GM23338 (cell line): ENCODE data around the gene BRAF. TPM values are rescaled to one million over a fixed set of nuclear protein-coding genes. Genes with fewer than 3 reads are reported as not detected.
A peak's percentile ranks its signal among the peaks of the same experiment; 100 is the strongest.

Experiments used
- ATAC-seq: fragments of 200-7000 bp; cut with Tn5 transposase; 3 replicates; pipeline ENCODE4 v1.9.1; 2020
- DNase-seq: peaks from one replicate; pipeline ENCODE4 v3.0.0-alpha.2; 2015; ENCODE audit warnings: low spot score
- H2AFZ ChIP-seq: fragments of 200-600 bp; sonication (generic); 2 replicates; pipeline ENCODE4 v1.8.0; 2016; ENCODE audit warnings: antibody characterized with exemption, mild to moderate bottlenecking, moderate library complexity
- H3F3A ChIP-seq: fragments of 200-600 bp; sonication (generic); replicated peaks from 2 replicates; pipeline ENCODE4 v1.8.0; 2017; ENCODE audit warnings: antibody characterized with exemption, mixed run types, low read depth
- H3K27ac ChIP-seq: fragments of 200-600 bp; sonication (generic); 2 replicates; pipeline ENCODE4 v1.6.1; 2016; ENCODE audit warnings: low read depth
- H3K27me3 ChIP-seq: fragments of 200-600 bp; sonication (generic); 2 replicates; pipeline ENCODE4 v1.8.0; 2016; ENCODE audit warnings: mild to moderate bottlenecking, mixed run types, moderate library complexity; ENCODE audit not compliant: insufficient read depth
- H3K36me3 ChIP-seq: fragments of 200-600 bp; sonication (generic); 2 replicates; pipeline ENCODE4 v1.8.0; 2016; ENCODE audit warnings: mild to moderate bottlenecking; ENCODE audit not compliant: insufficient read depth
- H3K4me1 ChIP-seq: fragments of 200-600 bp; sonication (generic); 2 replicates; pipeline ENCODE4 v1.8.0; 2016; ENCODE audit warnings: mild to moderate bottlenecking, moderate library complexity; ENCODE audit not compliant: insufficient read depth
- H3K4me2 ChIP-seq: fragments of 200-600 bp; sonication (generic); 2 replicates; pipeline ENCODE4 v1.7.1; 2017; ENCODE audit warnings: mixed run types
- H3K4me3 ChIP-seq: fragments of 200-600 bp; sonication (generic); 2 replicates; pipeline ENCODE4 v1.6.1; 2016; ENCODE audit warnings: mixed run types
- H3K79me2 ChIP-seq: fragments of 200-600 bp; sonication (generic); replicated peaks from 2 replicates; pipeline ENCODE4 v1.8.0; 2017; ENCODE audit warnings: mild to moderate bottlenecking; ENCODE audit not compliant: insufficient read depth
- H3K9me2 ChIP-seq: fragments of 200-600 bp; sonication (generic); 2 replicates; pipeline ENCODE4 v1.8.0; 2017; ENCODE audit not compliant: insufficient read depth
- H4K20me1 ChIP-seq: fragments of 200-600 bp; sonication (generic); replicated peaks from 2 replicates; pipeline ENCODE4 v1.8.0; 2017; ENCODE audit warnings: mild to moderate bottlenecking; ENCODE audit not compliant: insufficient read depth
- H3K27ac Mint-ChIP-seq: 2 replicates; pipeline ENCODE4 v1.8.0; 2020; ENCODE audit warnings: inconsistent platforms, mild to moderate bottlenecking, moderate library complexity, mixed read lengths
- H3K27me3 Mint-ChIP-seq: 3 replicates; pipeline ENCODE4 v1.8.0; 2022; ENCODE audit warnings: low read depth, mild to moderate bottlenecking, moderate library complexity, mixed read lengths, inconsistent platforms; ENCODE audit not compliant: insufficient read depth, poor library complexity
- H3K36me3 Mint-ChIP-seq: 3 replicates; pipeline ENCODE4 v1.8.0; 2021; ENCODE audit warnings: low read depth, mild to moderate bottlenecking, inconsistent platforms, moderate library complexity, mixed read lengths
- H3K4me1 Mint-ChIP-seq: 3 replicates; pipeline ENCODE4 v1.8.0; 2020; ENCODE audit warnings: mild to moderate bottlenecking, inconsistent platforms, mixed read lengths
- H3K4me3 Mint-ChIP-seq: 3 replicates; pipeline ENCODE4 v1.8.0; 2021; ENCODE audit warnings: moderate library complexity, mild to moderate bottlenecking, inconsistent platforms, mixed read lengths
- H3K9me3 Mint-ChIP-seq: 3 replicates; pipeline ENCODE4 v1.8.0; 2020; ENCODE audit warnings: moderate library complexity, mild to moderate bottlenecking, inconsistent platforms, mixed read lengths
- CTCF ChIP-seq, 2 experiments: fragments of 200-600 bp in 1 of 2; sonication (generic) in 1 of 2; conservative IDR thresholded peaks; 2 replicates each; pipeline versions ENCODE4 v1.5.1 to v1.6.1; 2016 to 2017; ENCODE audit warnings: antibody characterized with exemption in 2 of 2, low read depth in 2 of 2, mild to moderate bottlenecking in 2 of 2, moderate library complexity in 1 of 2
- EZH2phosphoT487 ChIP-seq: fragments of 200-600 bp; sonication (generic); IDR thresholded peaks from one replicate; pipeline ENCODE4 v1.8.1; 2018; ENCODE audit warnings: antibody characterized with exemption; ENCODE audit not compliant: unreplicated experiment
- NANOG ChIP-seq: IDR thresholded peaks from 2 replicates; pipeline ENCODE4 v1.6.1; 2016; ENCODE audit warnings: antibody characterized with exemption, borderline replicate concordance
- POLR2AphosphoS5 ChIP-seq: IDR thresholded peaks from 2 replicates; pipeline ENCODE4 v1.6.1; 2016; ENCODE audit warnings: antibody characterized with exemption, low read depth
- STAT1 ChIP-seq: IDR thresholded peaks from one replicate; pipeline ENCODE4 v1.6.1; 2016; ENCODE audit warnings: antibody characterized with exemption; ENCODE audit not compliant: unreplicated experiment
- polyA plus RNA-seq: library from polyadenylated mRNA; unstranded; fragments of >200 nt; fragmentation: Nextera tagmentation; extraction: Ambion mirVana; gene quantifications from 2 replicates; pipeline ENCODE4 v1.2.1, GENCODE V29; 2016
- total RNA-seq: library from RNA; depleted of rRNA; stranded (reverse); fragments of >200 nt; shearing (Covaris generic); gene quantifications from 2 replicates; pipeline ENCODE4 v1.2.3, GENCODE V29; 2014
- TF ChIP-seq, protein P1 (sequence below): IDR thresholded peaks from one replicate; pipeline ENCODE4 v1.6.1; 2018; ENCODE audit warnings: antibody characterized with exemption; ENCODE audit not compliant: unreplicated experiment

BRAF gene
- total and polyA plus RNA-seq, 2 experiments from 2014 or later, result 14.6 to 36.8 TPM

DNA sequence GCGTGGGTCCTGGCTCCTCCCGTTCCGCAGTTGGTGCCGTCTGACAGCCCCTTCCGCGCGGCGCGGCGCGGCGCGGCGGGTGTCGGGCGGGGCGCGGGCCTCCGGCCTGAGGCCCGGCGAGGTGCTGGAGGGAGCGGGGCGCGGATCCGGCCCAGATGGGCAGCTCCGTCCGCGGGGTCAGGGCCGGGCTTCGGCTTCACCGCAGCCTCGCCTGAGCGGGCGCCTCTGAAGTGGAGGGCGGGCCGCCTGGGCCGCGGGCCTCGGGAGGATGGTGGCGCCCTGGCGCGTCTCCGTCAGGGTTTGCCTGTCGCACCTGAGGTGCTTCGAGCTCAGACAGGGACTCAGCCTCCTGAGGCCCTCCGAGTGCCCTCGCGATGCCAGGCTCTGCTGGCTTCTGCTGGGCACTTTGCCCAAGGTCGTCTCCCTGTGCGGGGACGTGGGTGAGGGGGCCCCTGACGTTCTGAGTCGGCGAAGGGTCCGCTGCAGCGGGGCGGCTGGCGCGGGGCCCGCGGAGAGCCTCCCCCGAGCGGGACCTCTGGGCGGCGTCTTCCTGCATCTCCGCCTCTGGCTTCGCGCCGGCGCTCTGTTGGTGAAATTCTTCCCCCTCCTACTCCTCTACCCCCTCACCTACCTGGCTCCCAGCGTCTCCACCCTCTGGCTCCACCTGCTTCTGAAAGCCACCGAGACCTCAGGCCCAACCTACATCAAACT lies 251.5 kb downstream of the BRAF start (continued):
- TF ChIP-seq, protein P1, sequence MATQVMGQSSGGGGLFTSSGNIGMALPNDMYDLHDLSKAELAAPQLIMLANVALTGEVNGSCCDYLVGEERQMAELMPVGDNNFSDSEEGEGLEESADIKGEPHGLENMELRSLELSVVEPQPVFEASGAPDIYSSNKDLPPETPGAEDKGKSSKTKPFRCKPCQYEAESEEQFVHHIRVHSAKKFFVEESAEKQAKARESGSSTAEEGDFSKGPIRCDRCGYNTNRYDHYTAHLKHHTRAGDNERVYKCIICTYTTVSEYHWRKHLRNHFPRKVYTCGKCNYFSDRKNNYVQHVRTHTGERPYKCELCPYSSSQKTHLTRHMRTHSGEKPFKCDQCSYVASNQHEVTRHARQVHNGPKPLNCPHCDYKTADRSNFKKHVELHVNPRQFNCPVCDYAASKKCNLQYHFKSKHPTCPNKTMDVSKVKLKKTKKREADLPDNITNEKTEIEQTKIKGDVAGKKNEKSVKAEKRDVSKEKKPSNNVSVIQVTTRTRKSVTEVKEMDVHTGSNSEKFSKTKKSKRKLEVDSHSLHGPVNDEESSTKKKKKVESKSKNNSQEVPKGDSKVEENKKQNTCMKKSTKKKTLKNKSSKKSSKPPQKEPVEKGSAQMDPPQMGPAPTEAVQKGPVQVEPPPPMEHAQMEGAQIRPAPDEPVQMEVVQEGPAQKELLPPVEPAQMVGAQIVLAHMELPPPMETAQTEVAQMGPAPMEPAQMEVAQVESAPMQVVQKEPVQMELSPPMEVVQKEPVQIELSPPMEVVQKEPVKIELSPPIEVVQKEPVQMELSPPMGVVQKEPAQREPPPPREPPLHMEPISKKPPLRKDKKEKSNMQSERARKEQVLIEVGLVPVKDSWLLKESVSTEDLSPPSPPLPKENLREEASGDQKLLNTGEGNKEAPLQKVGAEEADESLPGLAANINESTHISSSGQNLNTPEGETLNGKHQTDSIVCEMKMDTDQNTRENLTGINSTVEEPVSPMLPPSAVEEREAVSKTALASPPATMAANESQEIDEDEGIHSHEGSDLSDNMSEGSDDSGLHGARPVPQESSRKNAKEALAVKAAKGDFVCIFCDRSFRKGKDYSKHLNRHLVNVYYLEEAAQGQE, result no peak
- TF ChIP-seq NANOG (no peak), CTCF (conservative IDR thresholded peaks at IDR 0.05; ENCODE audit: low read depth in 2 of 2) (no peak), STAT1 (no peak)

DNA sequence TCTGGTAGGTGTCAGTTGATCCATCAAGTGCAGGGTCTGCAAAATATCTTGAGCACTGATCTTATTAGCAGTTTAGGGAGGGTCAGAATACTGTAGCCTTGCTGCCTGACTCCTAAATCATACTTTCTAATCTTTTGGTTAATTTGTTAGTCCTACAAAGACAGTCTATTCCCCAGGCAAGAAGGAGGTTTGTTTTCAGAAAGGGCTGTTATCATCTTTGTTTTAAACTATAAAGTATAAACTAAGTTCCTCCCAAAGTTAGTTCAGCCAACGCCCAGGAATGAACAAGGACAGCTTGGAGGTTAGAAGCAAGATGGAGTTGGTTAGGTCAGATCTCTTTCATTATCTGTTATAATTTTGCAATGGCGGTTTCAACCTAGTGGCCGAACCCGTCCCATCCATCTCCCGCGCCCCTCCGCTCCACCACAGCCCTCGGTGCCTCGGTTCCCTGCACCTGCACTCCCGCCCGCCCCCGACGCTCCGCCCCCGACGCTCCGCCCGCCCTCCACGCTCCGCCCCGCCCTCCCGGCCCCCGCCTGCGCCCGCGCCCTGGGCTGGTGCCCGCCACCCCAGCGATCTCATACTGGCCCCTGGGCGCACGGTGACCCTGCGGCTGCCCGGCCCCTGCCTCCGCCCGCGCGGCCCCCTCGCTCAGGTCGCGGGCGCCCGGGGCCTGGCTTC lies 252.2 kb downstream of the BRAF start, which contains the start of gene ADCK2:
ADCK2 (plus strand) TSS at position 564 of the 681 bp plus-strand sequence. CDS start 386 bp downstream, outside the sequence.
- 0 out of 2 replicates have a peak within 1 kb of the TSS, but pooled peaks have one; percentile 19 for H3K27ac Mint-ChIP-seq
- H3K79me2 ChIP-seq, result no peaks in the 10 kb centered on the region
- peak within 1 kb of the TSS; percentile 75 for H3K4me3 Mint-ChIP-seq
- TF ChIP-seq EZH2phosphoT487 (no peak), POLR2AphosphoS5 (peak; percentile 48; the same call in 1 of the 2 replicates)
- 0 out of 2 replicates have a peak, but pooled peaks cover 3% of the 10 kb centered on the region for H3F3A ChIP-seq
- H3K4me1 Mint-ChIP-seq, result peaks cover 17% of the 10 kb centered on the region
- H4K20me1 ChIP-seq, result peaks cover 6% of the 10 kb centered on the region; the same call in 1 of the 2 replicates
- H3K27ac ChIP-seq, result no peak within 1 kb of the TSS
- H3K27me3 ChIP-seq, result 0 out of 2 replicates have a peak, but pooled peaks cover 5% of the 10 kb centered on the region
- H2AFZ ChIP-seq, result peak within 1 kb of the TSS; percentile 96
- no peaks in the 10 kb centered on the region for H3K36me3 ChIP-seq
- peak; percentile 84 for DNase-seq
- peaks cover 25% of the 10 kb centered on the region for H3K4me1 ChIP-seq
- no peaks in the 10 kb centered on the region; the same call in 2 of the 3 replicates for H3K9me3 Mint-ChIP-seq
- H3K27me3 Mint-ChIP-seq, result peaks cover 17% of the 10 kb centered on the region
- no peaks in the 10 kb centered on the region for H3K9me2 ChIP-seq
- peak within 1 kb of the TSS; percentile 93 for H3K4me2 ChIP-seq
- H3K36me3 Mint-ChIP-seq, result no peaks in the 10 kb centered on the region; the same call in 2 of the 3 replicates
- peak; percentile 64 for ATAC-seq
- H3K4me3 ChIP-seq, result peak within 1 kb of the TSS; percentile 72
